ENCODE measurements around the gene KCTD21.

- TF ChIP-seq, protein P1, sequence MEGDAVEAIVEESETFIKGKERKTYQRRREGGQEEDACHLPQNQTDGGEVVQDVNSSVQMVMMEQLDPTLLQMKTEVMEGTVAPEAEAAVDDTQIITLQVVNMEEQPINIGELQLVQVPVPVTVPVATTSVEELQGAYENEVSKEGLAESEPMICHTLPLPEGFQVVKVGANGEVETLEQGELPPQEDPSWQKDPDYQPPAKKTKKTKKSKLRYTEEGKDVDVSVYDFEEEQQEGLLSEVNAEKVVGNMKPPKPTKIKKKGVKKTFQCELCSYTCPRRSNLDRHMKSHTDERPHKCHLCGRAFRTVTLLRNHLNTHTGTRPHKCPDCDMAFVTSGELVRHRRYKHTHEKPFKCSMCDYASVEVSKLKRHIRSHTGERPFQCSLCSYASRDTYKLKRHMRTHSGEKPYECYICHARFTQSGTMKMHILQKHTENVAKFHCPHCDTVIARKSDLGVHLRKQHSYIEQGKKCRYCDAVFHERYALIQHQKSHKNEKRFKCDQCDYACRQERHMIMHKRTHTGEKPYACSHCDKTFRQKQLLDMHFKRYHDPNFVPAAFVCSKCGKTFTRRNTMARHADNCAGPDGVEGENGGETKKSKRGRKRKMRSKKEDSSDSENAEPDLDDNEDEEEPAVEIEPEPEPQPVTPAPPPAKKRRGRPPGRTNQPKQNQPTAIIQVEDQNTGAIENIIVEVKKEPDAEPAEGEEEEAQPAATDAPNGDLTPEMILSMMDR (IDR thresholded peaks at IDR 0.05; ENCODE audit: low read length), result no peak
- no peak for TF ChIP-seq EZH2phosphoT487 (IDR thresholded peaks at IDR 0.05; ENCODE audit: low read length)
Measured at GRCh38 chr11:78230161-78230877, 41.9 kb upstream of the KCTD21 start.
